CD14-positive monocyte (primary cell): Measurements from ENCODE around the gene GASK1A. TPM values are rescaled to one million over a fixed set of nuclear protein-coding genes. Genes with fewer than 3 reads are reported as not detected.

Experiments
- DNase-seq, 3 donors: peaks; one replicate each; pipeline ENCODE4 v3.0.0-alpha.2; 2011 to 2022
- H2AFZ ChIP-seq: 2 replicates; pipeline ENCODE4 v1.6.0; 2012; ENCODE audit warnings: mild to moderate bottlenecking, low read depth, low read length, inconsistent platforms; ENCODE audit not compliant: insufficient read depth, poor library complexity, severe bottlenecking
- H3K27ac ChIP-seq, 2 donors: 1 replicate in 1 of 2; 2 replicates in 1 of 2; pipeline ENCODE4 v1.5.1; 2012 to 2013; ENCODE audit warnings: low read length in 2 of 2, control low read depth in 1 of 2, inconsistent platforms in 1 of 2, low read depth in 1 of 2, mild to moderate bottlenecking in 1 of 2
- H3K27me3 ChIP-seq, 2 donors: one replicate each; pipeline versions ENCODE4 v1.6.0 to v1.6.1; 2011 to 2013; ENCODE audit warnings: low read length in 2 of 2; ENCODE audit not compliant: control insufficient read depth in 2 of 2, insufficient read depth in 2 of 2
- H3K36me3 ChIP-seq, 2 donors: replicated peaks in 1 of 2; 1 replicate in 1 of 2; 2 replicates in 1 of 2; pipeline versions ENCODE4 v1.5.1 to v1.6.1; 2012 to 2013; ENCODE audit warnings: low read length in 2 of 2, control low read depth in 1 of 2, inconsistent platforms in 1 of 2, mild to moderate bottlenecking in 1 of 2; ENCODE audit not compliant: insufficient read depth in 2 of 2, control insufficient read depth in 1 of 2
- H3K4me1 ChIP-seq, 2 donors: 1 replicate in 1 of 2; 2 replicates in 1 of 2; pipeline versions ENCODE4 v1.5.1 to v1.6.1; 2012 to 2013; ENCODE audit warnings: low read length in 2 of 2, control low read depth in 1 of 2, inconsistent platforms in 1 of 2, mild to moderate bottlenecking in 1 of 2, moderate library complexity in 1 of 2; ENCODE audit not compliant: insufficient read depth in 2 of 2, control insufficient read depth in 1 of 2
- H3K4me2 ChIP-seq: replicated peaks from 2 replicates; pipeline ENCODE3; 2012; ENCODE audit warnings: low read length, moderate library complexity, mild to moderate bottlenecking; ENCODE audit not compliant: poor library complexity, severe bottlenecking; ENCODE audit errors: extremely low read depth
- H3K4me3 ChIP-seq, 3 experiments: fragments of 200-600 bp in 1 of 3; sonication (generic) in 1 of 3; replicated peaks in 1 of 3; 1 replicate in 2 of 3; 2 replicates in 1 of 3; pipeline ENCODE4 v1.5.1; 2011 to 2013; ENCODE audit warnings: low read length in 3 of 3, mild to moderate bottlenecking in 3 of 3, control low read depth in 2 of 3, low read depth in 2 of 3, inconsistent platforms in 1 of 3, moderate library complexity in 1 of 3
- H3K79me2 ChIP-seq: 2 replicates; pipeline ENCODE4 v1.6.0; 2012; ENCODE audit warnings: mild to moderate bottlenecking, control low read depth, inconsistent platforms, low read length, moderate library complexity; ENCODE audit not compliant: insufficient read depth
- H3K9ac ChIP-seq: 2 replicates; pipeline ENCODE4 v1.6.0; 2017; ENCODE audit warnings: low read length, mild to moderate bottlenecking; ENCODE audit not compliant: insufficient read depth, poor library complexity, severe bottlenecking
- H3K9me3 ChIP-seq, 2 donors: replicated peaks in 1 of 2; 1 replicate in 1 of 2; 2 replicates in 1 of 2; pipeline versions ENCODE4 v1.5.1 to v1.6.1; 2012 to 2013; ENCODE audit warnings: low read length in 2 of 2, control low read depth in 1 of 2; ENCODE audit not compliant: control insufficient read depth in 1 of 2, insufficient read depth in 1 of 2
- H4K20me1 ChIP-seq: 2 replicates; pipeline ENCODE4 v1.6.0; 2012; ENCODE audit warnings: mild to moderate bottlenecking, low read length, control low read depth, moderate library complexity; ENCODE audit not compliant: insufficient read depth
- H3K27ac Mint-ChIP-seq, 7 donors: one replicate each; pipeline ENCODE4 v1.8.0; 2020; ENCODE audit warnings: mild to moderate bottlenecking in 7 of 7, mixed read lengths in 7 of 7, moderate library complexity in 6 of 7, inconsistent platforms in 2 of 7
- H3K27me3 Mint-ChIP-seq, 3 donors: one replicate each; pipeline ENCODE4 v1.8.0; 2021 to 2022; ENCODE audit warnings: low read depth in 3 of 3, mild to moderate bottlenecking in 3 of 3, mixed read lengths in 3 of 3, moderate library complexity in 3 of 3, inconsistent platforms in 1 of 3
- H3K36me3 Mint-ChIP-seq, 2 donors: one replicate each; pipeline ENCODE4 v1.8.0; 2020; ENCODE audit warnings: mixed read lengths in 2 of 2, inconsistent platforms in 1 of 2, mild to moderate bottlenecking in 1 of 2
- H3K4me1 Mint-ChIP-seq: one replicate; pipeline ENCODE4 v1.8.0; 2020; ENCODE audit warnings: mild to moderate bottlenecking, mixed read lengths
- H3K4me3 Mint-ChIP-seq, 2 donors: one replicate each; pipeline ENCODE4 v1.8.0; 2020; ENCODE audit warnings: mild to moderate bottlenecking in 2 of 2, mixed read lengths in 2 of 2, moderate library complexity in 1 of 2
- H3K9me3 Mint-ChIP-seq, 7 donors: one replicate each; pipeline ENCODE4 v1.8.0; 2020 to 2022; ENCODE audit warnings: mixed read lengths in 7 of 7, mild to moderate bottlenecking in 6 of 7, moderate library complexity in 6 of 7, inconsistent platforms in 2 of 7
- CTCF ChIP-seq: fragments of 200-600 bp; IDR thresholded peaks from one replicate; pipeline ENCODE4 v1.8.0; 2022; ENCODE audit warnings: antibody characterized with exemption, mild to moderate bottlenecking
- WGBS: methylation state at CpG from one replicate; pipeline ENCODE4 v1.1.5; 2013; ENCODE audit warnings: missing lambda C conversion rate; ENCODE audit not compliant: insufficient coverage; 5-methylcytosine and 5-hydroxymethylcytosine counted together
- intact Hi-C, 2 donors: fragments of 100-400 bp; cut with micrococcal nuclease; formaldehyde crosslinking; loops; one replicate each; pipeline versions ENCODE4 v1.15.0 to v1.15.1; 2023
- polyA plus RNA-seq, 3 donors: library from polyadenylated mRNA; depleted of rRNA in 1 of 3; unstranded in 2 of 3; stranded (reverse) in 1 of 3; fragments of 300-500 nt in 2 of 3; fragments of >200 nt in 1 of 3; fragmentation: Illumina TruSeq in 2 of 3; gene quantifications; 1 replicate in 2 of 3; 2 replicates in 1 of 3; pipeline ENCODE4 v1.2.3, GENCODE V29; 2012 to 2021

The GASK1A gene
- polyA plus RNA-seq, 3 donors = 0.13 TPM; not detected in 2

DNA sequence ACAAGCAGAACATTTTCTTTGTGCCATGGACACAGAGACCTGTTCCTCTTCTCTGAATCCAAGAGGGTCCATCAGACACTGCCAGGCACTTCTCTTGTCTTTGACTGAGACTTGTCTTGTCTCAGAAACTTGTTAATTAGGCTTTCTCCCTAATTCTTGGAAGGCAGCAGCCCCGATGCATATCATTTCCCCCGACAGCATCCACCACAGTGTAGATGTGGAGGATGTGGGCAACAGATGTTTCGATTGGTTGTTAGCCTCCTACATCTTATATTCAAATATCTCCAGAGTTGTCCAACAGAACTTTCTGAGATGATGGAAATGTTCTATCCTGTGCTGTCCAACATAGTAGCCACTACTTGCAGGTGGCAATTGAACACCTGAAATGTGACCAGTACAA is 15.5 kb downstream of the GASK1A start:
- H3K4me1 ChIP-seq = no peaks in the 10 kb centered on the region
- H3K9me3 ChIP-seq = no peaks in the 10 kb centered on the region
- H3K9me3 Mint-ChIP-seq = no peaks in the 10 kb centered on the region
- H3K27ac Mint-ChIP-seq = no peak overlapping the region
- intact Hi-C loops = no loop called here
- no peaks in the 10 kb centered on the region for H3K36me3 ChIP-seq
- H4K20me1 ChIP-seq = no peaks in the 10 kb centered on the region
- no peak for TF ChIP-seq CTCF
- peaks cover 0 to 2% (median 1%) of the 10 kb centered on the region in 3 donors for H3K27me3 Mint-ChIP-seq
- H3K4me3 Mint-ChIP-seq = no peak overlapping the region
- no peaks in the 10 kb centered on the region for H3K27me3 ChIP-seq
- DNase-seq = no peak
- H3K36me3 Mint-ChIP-seq = no peaks in the 10 kb centered on the region
- no peak overlapping the region for H2AFZ ChIP-seq
- no peak overlapping the region for H3K4me3 ChIP-seq
- H3K4me2 ChIP-seq = no peak overlapping the region
- no peak overlapping the region for H3K9ac ChIP-seq
- H3K27ac ChIP-seq = no peak overlapping the region
- H3K4me1 Mint-ChIP-seq = no peaks in the 10 kb centered on the region
- no CpG with 5 or more reads among the region's 3 CpGs for WGBS
- no peaks in the 10 kb centered on the region for H3K79me2 ChIP-seq

GRCh38 chr3:42996021-42996420 is 16.9 kb downstream of the GASK1A start:
- H3K9me3 Mint-ChIP-seq = no peaks in the 10 kb centered on the region
- no peak for TF ChIP-seq CTCF
- H3K4me3 Mint-ChIP-seq = no peak overlapping the region

More at GRCh38 chr3:42996021-42996420, 16.9 kb downstream of the GASK1A start:
- H3K36me3 Mint-ChIP-seq = no peaks in the 10 kb centered on the region
- peaks cover 1 to 3% (median 2%) of the 10 kb centered on the region in 3 donors for H3K27me3 Mint-ChIP-seq
- no peaks in the 10 kb centered on the region for H3K36me3 ChIP-seq
- no peaks in the 10 kb centered on the region for H3K4me1 ChIP-seq
- H3K9ac ChIP-seq = no peak overlapping the region
- H3K4me2 ChIP-seq = no peak overlapping the region
- H2AFZ ChIP-seq = no peak overlapping the region
- no peaks in the 10 kb centered on the region for H3K27me3 ChIP-seq
- H3K9me3 ChIP-seq = no peaks in the 10 kb centered on the region
- no peaks in the 10 kb centered on the region for H3K4me1 Mint-ChIP-seq
- no peak overlapping the region for H3K27ac ChIP-seq
- H3K4me3 ChIP-seq = no peak overlapping the region
- no peaks in the 10 kb centered on the region for H4K20me1 ChIP-seq
- no peaks in the 10 kb centered on the region for H3K79me2 ChIP-seq
- 98% methylated on average over 3 of the region's 4 CpGs for WGBS
- intact Hi-C loops = no loop called here
- no peak for DNase-seq
- H3K27ac Mint-ChIP-seq = no peak overlapping the region
